HUDEP-2 (cell line): ENCODE measurements around the gene ACKR3.

ENCODE experiments used
- DNase-seq, 76 experiments: peaks; one replicate each; lab custom pipeline; 2025; ENCODE audit not compliant: unreplicated experiment in 76 of 76; lab: John Stamatoyannopoulos, UW

The ACKR3 gene

GRCh38 chr2:236566596-236566995 is 3.0 kb upstream of the ACKR3 start:
- no peak for DNase-seq

- no peak for DNase-seq
Measured at GRCh38 chr2:236568068-236568921, 1.3 kb upstream of the ACKR3 start.

- DNase-seq, result no peak
Measured at GRCh38 chr2:236568922-236569572, 578 bp upstream of the ACKR3 start.

- no peak for DNase-seq
Measured at GRCh38 chr2:236570081-236570868, 650 bp downstream of the ACKR3 start.

GRCh38 chr2:236571145-236571544 is 1.5 kb downstream of the ACKR3 start:
- no peak for DNase-seq

GRCh38 chr2:236572482-236572881 is 2.9 kb downstream of the ACKR3 start:
- DNase-seq, result no peak

- no peak for DNase-seq
Measured at GRCh38 chr2:236573066-236573929, 3.7 kb downstream of the ACKR3 start.

GRCh38 chr2:236574000-236574399 is 4.4 kb downstream of the ACKR3 start:
- no peak for DNase-seq

GRCh38 chr2:236574424-236575145 is 5.0 kb downstream of the ACKR3 start:
- no peak for DNase-seq

GRCh38 chr2:236575510-236575909 is 5.9 kb downstream of the ACKR3 start:
- no peak for DNase-seq

GRCh38 chr2:236576087-236576486 is 6.5 kb downstream of the ACKR3 start:
- DNase-seq, result no peak

- no peak for DNase-seq
Measured at GRCh38 chr2:236576953-236577352, 7.3 kb downstream of the ACKR3 start.

GRCh38 chr2:236577481-236578410 is 8.1 kb downstream of the ACKR3 start:
- no peak for DNase-seq

GRCh38 chr2:236578411-236578846 is 8.8 kb downstream of the ACKR3 start:
- DNase-seq, result no peak

GRCh38 chr2:236579048-236579745 is 9.6 kb downstream of the ACKR3 start:
- DNase-seq, result no peak

- peak in 8 of 76 experiments; percentile 7 to 55 (median 28) for DNase-seq
Measured at GRCh38 chr2:236579746-236580315, 10.2 kb downstream of the ACKR3 start.

- no peak for DNase-seq
Measured at GRCh38 chr2:236580746-236581355, 11.2 kb downstream of the ACKR3 start.
